ENCODE results near the gene SVIL.

Gene SVIL

DNA sequence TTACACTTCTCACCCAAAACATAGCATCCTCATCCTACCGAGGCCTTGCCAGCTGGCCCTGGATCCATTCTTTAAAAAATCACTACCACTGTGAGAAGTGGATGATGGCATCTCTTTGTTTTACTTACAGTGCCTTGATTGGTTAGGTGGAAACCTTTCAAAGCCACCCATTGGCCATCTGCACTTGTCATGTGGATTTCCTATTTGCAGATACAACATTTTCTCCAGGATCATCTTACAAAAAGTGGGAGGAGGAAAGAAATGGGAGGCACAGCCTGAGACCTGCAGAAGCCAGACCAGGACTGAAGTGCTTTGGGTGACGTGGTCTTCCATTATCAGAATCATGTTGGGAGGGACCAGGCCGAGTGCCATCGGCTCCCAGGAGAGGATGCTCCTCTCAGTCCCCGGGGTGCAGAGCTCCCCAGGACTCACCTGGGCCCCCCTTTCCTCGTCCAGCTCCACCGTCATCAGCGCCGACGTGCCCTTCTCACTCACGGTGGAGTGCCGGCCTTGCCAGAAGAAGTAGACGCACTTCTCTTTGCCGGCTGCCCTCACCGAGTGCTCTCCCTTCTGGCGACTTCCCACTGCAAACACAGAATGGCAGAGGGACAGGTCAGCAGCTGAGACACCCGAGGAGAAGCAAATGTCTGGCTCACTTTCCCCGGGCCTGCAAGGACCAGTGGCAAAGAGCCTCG lies 161.2 kb downstream of the SVIL start:
- no peak overlapping the region for H3K4me3 ChIP-seq (ENCODE audit: low read depth, low read length)
- TF ChIP-seq, protein P1, sequence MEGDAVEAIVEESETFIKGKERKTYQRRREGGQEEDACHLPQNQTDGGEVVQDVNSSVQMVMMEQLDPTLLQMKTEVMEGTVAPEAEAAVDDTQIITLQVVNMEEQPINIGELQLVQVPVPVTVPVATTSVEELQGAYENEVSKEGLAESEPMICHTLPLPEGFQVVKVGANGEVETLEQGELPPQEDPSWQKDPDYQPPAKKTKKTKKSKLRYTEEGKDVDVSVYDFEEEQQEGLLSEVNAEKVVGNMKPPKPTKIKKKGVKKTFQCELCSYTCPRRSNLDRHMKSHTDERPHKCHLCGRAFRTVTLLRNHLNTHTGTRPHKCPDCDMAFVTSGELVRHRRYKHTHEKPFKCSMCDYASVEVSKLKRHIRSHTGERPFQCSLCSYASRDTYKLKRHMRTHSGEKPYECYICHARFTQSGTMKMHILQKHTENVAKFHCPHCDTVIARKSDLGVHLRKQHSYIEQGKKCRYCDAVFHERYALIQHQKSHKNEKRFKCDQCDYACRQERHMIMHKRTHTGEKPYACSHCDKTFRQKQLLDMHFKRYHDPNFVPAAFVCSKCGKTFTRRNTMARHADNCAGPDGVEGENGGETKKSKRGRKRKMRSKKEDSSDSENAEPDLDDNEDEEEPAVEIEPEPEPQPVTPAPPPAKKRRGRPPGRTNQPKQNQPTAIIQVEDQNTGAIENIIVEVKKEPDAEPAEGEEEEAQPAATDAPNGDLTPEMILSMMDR (IDR thresholded peaks at IDR 0.05; ENCODE audit: low read depth, low read length) = no peak

DNA sequence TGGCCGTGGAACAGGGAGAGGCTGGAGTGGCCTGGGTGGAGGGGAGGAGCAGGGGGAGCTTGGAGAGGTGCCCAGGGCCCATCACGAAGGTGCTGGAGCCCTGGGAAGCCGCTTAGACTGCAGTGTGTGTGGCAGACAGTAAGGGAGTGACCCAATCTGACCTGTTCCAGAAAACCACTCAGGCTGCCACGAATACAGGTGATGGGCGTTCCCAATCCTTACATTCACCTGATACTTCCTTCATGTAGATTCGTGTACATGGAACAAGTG lies 161.7 kb downstream of the SVIL start:
- H3K4me3 ChIP-seq (ENCODE audit: low read depth, low read length) = no peak overlapping the region
- TF ChIP-seq, protein P1 (IDR thresholded peaks at IDR 0.05; ENCODE audit: low read depth, low read length) = no peak

DNA sequence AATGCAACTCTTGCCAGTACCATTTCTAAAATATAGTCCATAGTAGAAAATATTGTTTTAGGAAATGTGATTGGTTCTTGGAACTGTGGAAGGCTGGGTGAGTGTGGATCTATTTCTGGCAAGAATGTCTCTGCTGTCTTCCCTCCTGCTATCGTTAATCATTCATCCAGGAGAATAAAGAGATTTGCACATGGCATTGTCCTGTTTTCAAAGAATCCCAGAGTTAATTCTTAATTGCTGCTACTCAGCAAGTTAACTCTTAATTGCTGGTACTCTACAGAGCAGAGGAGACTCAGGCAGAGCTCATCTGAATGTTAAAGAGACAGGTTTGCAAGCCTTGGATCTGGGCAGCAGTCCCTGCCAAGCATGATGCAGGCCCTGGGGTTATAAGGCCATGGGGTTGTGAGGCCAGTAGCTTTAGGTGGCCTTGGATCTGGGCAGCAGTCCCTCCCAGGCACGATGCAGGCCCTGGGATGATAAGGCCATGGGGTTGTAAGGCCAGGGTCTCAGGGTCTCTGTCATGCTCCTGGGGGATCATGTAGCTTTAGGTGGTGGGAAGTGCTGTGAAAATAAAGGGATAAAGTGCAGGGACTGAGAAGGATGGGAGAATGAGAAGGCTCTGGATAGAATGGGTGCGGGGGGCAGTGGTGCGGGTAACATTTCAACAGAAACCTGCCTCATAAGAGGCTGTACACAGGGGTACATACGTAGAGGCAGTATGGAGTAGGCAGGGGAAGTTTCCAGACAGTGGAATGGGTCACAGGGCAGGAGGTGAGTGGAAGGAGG lies 162.3 kb downstream of the SVIL start:
- H3K4me3 ChIP-seq (ENCODE audit: low read depth, low read length) = no peak overlapping the region
- TF ChIP-seq, protein P1 (IDR thresholded peaks at IDR 0.05; ENCODE audit: low read depth, low read length) = no peak

DNA sequence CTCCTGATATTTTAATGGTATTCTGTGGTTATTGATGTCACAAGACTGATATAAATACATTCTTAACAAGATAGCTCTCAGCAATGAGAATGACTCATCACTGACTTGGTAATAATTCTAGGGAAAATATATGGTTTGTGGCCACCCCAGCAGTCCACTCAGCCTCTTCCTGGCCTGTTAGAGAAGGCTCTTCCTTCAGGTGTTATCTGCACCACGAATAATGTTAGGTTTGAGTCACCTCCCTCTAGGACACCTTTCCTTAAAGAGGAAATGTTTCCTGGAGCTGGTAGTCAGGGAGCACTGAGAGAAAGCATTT lies 163.3 kb downstream of the SVIL start:
- no peak overlapping the region for H3K4me3 ChIP-seq (ENCODE audit: low read depth, low read length)
- TF ChIP-seq, protein P1 (IDR thresholded peaks at IDR 0.05; ENCODE audit: low read depth, low read length) = no peak

DNA sequence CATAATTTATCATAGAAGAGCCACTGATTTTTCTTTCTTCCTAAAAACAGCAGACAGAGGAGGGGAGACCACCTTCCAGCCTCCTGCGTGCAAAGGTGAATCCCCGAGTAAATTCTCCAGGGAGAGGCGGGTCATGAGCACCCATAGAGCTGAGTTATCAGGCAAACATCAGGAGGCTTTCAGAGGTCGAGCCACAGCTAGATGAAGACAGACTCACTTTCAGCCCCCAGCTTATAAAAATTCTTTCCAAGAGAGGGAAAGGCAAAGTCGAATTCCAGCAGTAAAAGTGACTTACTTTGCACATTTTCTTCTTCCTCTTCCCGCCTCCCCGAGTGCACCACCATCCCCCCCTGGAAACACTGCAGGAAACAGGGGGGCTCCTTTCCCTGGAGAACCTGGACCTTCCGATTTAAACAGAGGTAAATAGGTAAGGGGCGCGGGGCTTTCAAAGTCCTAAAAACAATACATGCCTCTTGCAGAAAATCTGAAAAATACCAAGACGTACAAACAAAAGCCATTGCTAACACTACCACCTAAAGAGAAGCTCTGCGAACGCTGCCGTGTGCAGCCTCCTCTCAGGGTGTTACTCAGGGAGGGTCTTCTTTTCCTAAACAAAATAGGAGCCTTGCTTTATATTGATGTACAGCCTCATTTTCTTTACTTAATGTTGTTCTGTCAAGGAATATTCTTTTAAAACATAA lies 163.8 kb downstream of the SVIL start:
- H3K4me3 ChIP-seq (ENCODE audit: low read depth, low read length) = no peak overlapping the region
- TF ChIP-seq, protein P1 (IDR thresholded peaks at IDR 0.05; ENCODE audit: low read depth, low read length) = no peak

DNA sequence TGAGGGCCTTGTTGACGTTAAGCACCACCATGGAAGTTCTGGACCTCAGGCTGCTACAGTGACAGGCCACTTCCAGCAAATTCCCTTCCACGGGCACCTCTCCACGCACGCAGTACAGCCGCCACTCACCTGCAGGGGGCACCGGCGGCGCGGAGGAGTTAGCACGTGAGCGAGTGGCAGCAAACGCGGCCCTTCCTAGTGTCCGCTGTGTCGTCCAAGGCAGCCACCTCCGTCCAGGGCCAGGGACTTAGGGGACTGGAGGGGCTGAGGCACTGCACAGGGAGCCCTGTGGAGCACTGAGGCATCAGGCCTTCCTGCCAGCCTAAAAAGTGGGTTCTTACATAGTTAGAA lies 164.4 kb downstream of the SVIL start:
- TF ChIP-seq, protein P1 (IDR thresholded peaks at IDR 0.05; ENCODE audit: low read depth, low read length) = peak; percentile 29; the same call in 1 of the 2 replicates
- no peak overlapping the region for H3K4me3 ChIP-seq (ENCODE audit: low read depth, low read length)

Measured in WI38 (cell line).